Astrocyte of the hippocampus (primary cell): ENCODE results near the gene STK40.
A peak's percentile ranks its signal among the peaks of the same experiment; 100 is the strongest.

Experiments used
- DNase-seq: peaks from one replicate; pipeline ENCODE4 v3.0.0; 2011; ENCODE audit warnings: low read depth, low spot score

The STK40 gene

GRCh38 chr1:36344395-36344680, 41.4 kb downstream of the STK40 start:
- DNase-seq, result no peak

GRCh38 chr1:36343651-36344394, 41.9 kb downstream of the STK40 start:
- no peak for DNase-seq

GRCh38 chr1:36342426-36343185, 43.1 kb downstream of the STK40 start:
- peak; percentile 75 for DNase-seq

GRCh38 chr1:36341626-36342320, 44.0 kb downstream of the STK40 start:
- no peak for DNase-seq

GRCh38 chr1:36339615-36340014, 46.1 kb downstream of the STK40 start:
- no peak for DNase-seq

GRCh38 chr1:36339215-36339614, 46.5 kb downstream of the STK40 start:
- DNase-seq, result no peak

GRCh38 chr1:36337830-36338229, 47.9 kb downstream of the STK40 start:
- no peak for DNase-seq

- no peak for DNase-seq
These were observed 54.8 kb downstream of the STK40 start for GRCh38 chr1:36330940-36331339.

- DNase-seq, result no peak
These were observed 55.9 kb downstream of the STK40 start for GRCh38 chr1:36329817-36330216.

GRCh38 chr1:36328713-36329112, 57.0 kb downstream of the STK40 start:
- DNase-seq, result no peak

- DNase-seq, result no peak
These were observed 57.6 kb downstream of the STK40 start for GRCh38 chr1:36328088-36328480.

GRCh38 chr1:36327421-36328087, 58.2 kb downstream of the STK40 start:
- no peak for DNase-seq

GRCh38 chr1:36326499-36326898, 59.2 kb downstream of the STK40 start:
- no peak for DNase-seq

- peak; percentile 29 for DNase-seq
These were observed 61.4 kb downstream of the STK40 start for GRCh38 chr1:36324353-36324703.

GRCh38 chr1:36323636-36324352, 61.9 kb downstream of the STK40 start, which contains the start of gene EVA1B:
TSS of gene EVA1B (minus strand) at chr1:36323645. CDS start at chr1:36323037, 608 bp downstream.
- DNase-seq, result peak; percentile 93

- peak; percentile 77 for DNase-seq
These were observed 62.7 kb downstream of the STK40 start for GRCh38 chr1:36322786-36323635.

- DNase-seq, result peak; percentile 53
These were observed 63.5 kb downstream of the STK40 start for GRCh38 chr1:36322041-36322785.

GRCh38 chr1:36321119-36321951, 64.4 kb downstream of the STK40 start:
- DNase-seq, result peak; percentile 68

- DNase-seq, result no peak
These were observed 65.0 kb downstream of the STK40 start for GRCh38 chr1:36320767-36321118.
